NCI-H2196 treated with DMSO at 0.1 percent for 48 hours (cell line): Measurements from ENCODE around the gene ATG4B.

Experiments used
- DNase-seq: peaks from one replicate; lab custom pipeline; 2025; ENCODE audit not compliant: unreplicated experiment; lab: John Stamatoyannopoulos, UW

Gene ATG4B

GRCh38 chr2:241680827-241681599, 43.5 kb downstream of the ATG4B start:
- DNase-seq = no peak

GRCh38 chr2:241686324-241686649, 48.8 kb downstream of the ATG4B start:
- no peak for DNase-seq

- peak; percentile 91 for DNase-seq
These were observed 49.3 kb downstream of the ATG4B start, which contains the start of gene DTYMK for GRCh38 chr2:241686650-241687425. DTYMK (minus strand) TSS chr2:241686815; CDS start chr2:241686783, 32 bp downstream.

DNA sequence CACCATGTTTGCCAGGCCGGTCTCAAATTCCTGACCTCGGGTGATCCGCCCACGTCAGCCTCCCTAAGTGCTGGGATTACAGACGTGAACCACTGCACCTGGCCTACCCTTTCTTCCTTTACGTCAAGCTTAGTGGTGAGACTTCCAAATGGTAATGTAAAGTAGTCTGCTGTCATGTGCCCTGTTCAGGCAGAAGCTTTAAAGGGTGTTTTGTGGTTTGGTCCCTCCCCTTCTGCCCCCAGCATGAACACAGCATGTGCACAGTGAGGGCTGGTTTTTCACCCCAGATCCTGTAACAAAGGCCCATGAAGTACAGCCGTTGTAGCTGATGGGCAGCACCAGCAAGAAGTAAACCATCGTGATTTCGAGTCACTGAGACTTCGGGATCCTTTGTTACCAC, 51.8 kb downstream of the ATG4B start:
- DNase-seq = no peak

DNA sequence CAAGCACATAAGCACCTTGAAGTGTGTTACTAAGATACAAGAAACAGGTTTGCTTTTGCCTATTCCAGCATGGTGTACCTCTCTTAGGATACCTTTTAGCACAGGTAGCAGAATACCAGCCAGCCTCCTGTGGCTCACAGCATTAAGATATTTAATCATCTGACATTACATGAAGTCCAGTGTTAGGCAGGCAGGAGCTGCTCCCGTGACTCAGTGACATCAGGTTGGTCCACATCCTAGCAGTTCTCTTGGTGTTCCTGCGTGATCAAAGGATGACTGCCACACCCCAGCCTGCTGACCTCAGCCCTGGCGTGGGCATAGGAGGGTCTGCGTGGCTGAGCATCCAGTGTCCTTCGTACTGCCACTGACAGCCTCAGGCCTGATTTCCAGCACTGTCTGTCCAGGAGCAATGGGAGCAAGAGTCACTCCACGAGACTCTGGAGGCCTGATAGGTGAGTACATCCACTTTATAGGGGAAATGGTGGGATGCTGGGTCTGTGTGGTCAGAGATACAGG, 52.8 kb downstream of the ATG4B start:
- DNase-seq = no peak

GRCh38 chr2:241692448-241692847, 55.0 kb downstream of the ATG4B start:
- no peak for DNase-seq

DNA sequence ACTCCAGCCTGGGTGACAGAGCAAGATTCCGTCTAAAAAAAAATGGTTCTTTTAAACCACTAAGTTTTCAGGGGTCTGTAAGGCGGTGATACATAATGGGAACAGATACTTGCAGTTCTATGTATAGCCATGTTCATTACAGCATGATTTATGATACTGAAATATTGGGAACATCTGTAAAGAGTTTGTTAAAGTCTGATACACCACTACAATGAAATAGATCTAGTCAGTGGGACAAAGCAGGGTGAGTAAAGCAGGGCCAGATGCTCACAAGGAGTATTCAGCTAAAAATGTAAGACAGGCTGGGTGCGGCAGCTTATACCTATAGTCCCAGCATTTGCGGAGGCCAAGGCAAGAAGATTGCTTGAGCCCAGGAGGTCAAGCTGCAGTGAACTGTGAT, 58.2 kb downstream of the ATG4B start:
- DNase-seq = no peak

DNA sequence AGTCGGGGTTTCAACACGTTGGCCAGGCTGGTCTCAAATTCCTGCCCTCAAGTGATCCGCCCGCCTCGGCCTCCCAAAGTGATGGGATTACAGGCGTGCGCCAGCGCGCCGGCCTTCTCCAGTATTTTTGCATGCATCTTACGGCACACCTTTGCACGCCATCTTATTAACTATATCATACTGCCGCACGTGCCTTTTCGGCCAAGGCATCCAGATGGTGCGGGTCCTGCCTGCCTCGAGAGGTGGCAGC, 63.6 kb downstream of the ATG4B start:
- no peak for DNase-seq

DNA sequence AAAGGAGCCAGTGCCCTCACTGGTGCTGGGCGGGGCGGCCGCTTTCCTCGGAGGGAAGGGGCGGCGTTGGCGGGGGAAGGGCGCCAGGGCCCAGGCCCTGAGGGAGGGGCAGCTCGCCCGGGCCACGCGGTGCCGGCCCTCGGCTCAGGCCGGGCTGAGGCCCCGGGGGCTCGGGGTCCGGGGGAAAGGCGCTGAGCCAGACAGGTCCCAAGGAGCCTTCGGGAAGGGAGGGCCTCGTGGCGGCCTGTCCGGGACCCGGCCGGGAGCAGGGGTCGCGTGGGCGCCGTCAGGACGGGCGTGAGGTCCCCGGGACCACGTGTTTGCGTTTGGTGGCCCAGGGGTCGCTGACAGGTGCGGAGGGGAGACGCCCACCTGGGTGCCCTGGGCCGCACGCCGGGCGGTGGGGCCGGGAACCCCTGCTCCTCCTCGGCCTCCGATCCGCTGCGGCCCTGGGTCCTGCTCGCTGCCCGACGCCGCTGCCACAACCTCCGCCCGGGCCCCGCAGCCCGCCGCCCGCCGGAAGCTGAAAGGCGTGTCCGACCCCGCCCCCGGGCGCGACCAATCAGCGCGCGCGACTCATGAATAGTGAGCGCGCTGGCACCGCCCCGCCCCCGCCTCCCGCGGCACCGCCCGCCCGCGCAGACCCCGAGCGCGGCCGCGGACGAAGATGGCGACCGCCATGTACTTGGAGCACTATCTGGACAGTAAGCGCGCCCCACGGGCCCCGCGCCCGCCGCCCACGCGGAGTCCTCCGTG, 64.1 kb downstream of the ATG4B start, which contains the start of gene ING5:
ING5 (plus strand) TSS at position 641 of the 756 bp plus-strand sequence; CDS start at position 668, 27 bp downstream.
- peak; percentile 86 for DNase-seq

DNA sequence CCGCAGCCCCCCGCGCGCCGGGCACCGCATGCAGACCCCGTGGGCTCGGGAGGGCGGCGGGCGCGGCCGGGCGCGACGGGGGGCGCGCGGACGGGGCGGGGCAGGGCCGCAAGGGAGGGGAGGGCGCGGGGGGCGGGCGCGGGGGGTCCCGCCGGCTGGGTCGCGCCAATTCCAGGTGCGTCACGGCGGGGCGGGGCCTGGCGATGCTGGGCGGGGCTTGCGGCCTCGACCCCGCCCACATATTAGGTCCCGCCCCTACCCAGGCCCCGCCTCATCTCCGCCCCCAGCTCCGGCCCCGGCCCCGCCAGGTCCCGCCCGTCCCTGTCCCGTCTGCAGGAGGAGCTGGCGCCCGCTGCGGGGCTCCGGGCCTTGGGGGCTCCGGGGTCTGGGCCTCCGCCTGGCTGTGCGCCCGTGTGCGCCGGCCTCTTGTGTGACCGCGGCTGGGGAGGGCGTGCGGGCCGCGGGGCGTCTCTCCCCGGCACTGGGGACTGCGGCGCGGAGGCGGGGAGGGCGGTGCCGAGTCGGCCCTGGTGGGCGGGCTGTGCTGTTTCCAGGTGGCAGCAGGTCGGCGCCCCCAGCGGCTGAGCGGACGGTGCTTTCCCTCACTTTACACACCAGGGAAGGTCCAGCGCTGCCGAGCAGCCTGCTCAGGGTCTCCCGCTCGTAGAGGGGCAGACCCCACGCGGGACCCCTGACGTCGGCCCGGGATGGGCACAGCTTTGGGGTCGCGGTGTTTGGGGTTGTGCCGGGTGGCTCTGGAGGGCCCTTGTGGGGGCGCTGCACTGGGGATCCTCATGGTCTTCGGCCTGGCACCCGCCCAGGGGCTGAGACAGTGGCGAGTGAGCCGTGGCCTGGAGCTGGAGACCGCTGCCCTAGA, 64.9 kb downstream of the ATG4B start:
- peak; percentile 76 for DNase-seq

DNA sequence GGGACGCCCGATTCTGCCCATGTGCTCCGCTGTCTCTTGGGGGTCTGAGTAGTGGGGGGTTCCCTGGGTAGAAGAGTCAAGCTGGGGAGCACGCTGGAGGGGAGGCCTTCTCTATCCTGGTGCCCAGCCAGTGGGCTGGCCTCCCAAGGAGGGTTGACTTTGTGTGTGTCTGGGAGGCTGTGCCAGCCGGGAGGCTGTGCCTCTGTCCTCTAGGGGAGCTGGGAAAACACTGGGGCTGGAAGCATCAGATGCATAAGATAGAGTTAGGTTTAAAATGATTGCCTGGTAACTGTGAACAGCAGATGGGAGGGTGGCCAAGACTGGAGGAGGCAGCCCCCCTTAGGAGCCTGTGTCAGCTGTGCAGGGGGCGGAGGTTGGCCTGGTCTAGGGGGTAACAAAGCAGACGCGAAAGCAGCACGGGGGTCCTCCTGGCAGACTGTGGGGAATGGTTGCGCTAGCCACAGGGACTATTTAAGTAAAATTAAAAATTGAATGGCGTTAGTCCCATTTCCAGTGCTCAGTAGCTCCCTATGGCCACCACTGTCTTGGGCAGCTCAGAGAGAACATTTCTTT, 65.6 kb downstream of the ATG4B start:
- DNase-seq = no peak

DNA sequence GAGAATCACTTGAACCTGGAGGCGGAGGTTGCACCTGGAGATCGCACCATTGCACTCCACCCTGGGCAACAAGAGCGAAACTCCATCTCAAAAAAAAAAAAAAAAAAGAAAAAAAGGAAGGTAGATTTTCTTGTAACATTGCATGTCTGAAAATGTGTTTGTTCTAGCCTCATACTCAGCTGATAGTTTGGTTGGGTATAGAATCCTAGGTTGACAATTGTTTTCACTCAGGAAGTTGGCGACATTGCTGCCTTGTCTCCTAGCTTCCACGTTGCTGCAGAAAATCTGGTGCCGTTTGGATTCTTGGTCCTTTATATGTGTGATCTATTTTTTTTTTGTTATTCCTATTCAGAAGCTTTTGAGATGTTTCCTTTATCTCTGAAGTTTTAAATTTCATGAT, 69.0 kb downstream of the ATG4B start:
- no peak for DNase-seq

DNA sequence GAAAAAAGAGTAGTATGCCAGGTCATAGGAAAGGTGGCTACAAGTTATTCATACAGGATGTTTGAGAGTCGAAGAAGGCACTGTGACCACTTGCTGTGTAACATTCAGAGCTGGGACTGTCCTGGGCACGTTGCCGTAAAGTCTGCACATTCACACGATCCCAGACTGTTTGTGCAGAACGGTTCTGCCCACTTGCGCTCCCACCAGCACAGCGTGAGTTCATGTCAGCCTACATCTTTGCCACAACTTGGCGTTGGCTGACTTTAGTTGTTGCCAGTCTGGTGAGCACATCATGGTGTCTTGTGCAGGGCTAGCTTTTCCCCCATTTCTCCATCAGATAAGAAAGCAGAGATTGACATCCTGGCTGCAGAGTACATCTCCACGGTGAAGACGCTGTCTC, 71.4 kb downstream of the ATG4B start:
- no peak for DNase-seq

GRCh38 chr2:241719093-241719492, 81.6 kb downstream of the ATG4B start:
- DNase-seq = no peak

DNA sequence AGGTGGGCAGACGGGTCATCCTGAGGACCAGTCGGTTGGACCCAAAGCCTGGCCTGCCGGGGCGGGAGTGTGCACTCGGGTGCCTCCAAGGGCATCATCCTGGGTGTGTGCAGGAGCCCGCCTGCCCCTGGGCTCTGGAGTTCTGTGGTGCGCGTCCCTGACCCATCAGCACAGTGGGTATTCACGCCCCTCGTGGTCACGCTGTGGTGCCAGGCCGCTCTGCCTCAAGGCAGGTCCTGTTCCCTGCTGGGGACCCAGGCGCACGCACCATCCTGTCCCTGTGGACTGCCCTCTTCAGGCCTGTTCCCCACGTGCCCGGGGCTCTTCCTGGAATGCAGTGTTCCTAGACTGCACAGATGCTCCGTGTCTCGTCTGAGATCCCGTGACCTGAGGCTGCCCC, 82.6 kb downstream of the ATG4B start:
- no peak for DNase-seq

DNA sequence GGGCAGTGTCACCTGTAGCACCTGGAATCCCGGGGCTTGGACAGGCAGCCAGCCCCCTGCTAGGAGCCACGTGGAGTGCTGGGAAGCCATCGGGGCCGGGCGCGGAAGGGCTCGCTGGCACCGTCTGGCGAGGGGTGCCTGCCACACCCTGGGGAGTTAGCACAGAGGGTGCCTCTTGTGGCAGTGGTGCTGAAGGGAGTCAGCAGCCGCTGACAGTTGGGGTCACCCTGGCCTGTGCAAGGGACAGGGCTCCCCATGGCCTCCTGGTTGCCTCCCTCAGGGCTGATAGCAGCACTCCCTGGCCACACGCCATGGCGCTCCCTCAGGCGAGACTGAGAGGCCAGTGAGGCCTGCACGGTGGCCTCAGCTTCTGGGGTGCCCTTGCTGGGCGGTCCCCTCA, 83.1 kb downstream of the ATG4B start:
- no peak for DNase-seq

DNA sequence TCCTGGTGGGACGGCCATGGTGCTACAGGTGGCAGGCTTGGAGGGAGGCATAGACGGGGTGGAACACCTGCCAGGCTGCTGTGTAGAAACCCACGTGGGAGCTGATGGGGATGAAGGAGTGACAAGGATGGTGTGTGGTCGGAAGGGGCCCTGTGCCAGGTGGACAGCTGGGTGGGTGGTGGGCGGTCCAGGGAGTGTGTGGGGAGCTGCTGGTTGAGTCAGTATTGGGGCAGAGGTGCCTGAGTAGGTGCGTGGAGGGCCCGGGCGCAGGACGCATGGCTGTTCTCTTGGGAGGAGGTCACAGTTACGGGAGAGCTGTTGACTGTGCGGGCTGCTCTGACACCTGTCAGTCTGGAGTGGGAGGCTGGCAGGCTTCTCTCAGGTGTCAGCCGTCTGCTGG, 84.4 kb downstream of the ATG4B start:
- no peak for DNase-seq

- no peak for DNase-seq
These were observed 85.5 kb downstream of the ATG4B start for GRCh38 chr2:241722896-241723454.
